Measurements from ENCODE around the gene BACE2.

BACE2 gene

GRCh38 chr21:41247561-41248545 lies 79.9 kb downstream of the BACE2 start (continued):
- no peak for TF ChIP-seq ZNF398 (tag by site-specific recombination; IDR thresholded peaks at IDR 0.05)
- TF ChIP-seq ZNF221 (tag by site-specific recombination; IDR thresholded peaks at IDR 0.05; ENCODE audit: borderline replicate concordance): no peak
- TF ChIP-seq ZNF114 (tag by site-specific recombination; IDR thresholded peaks at IDR 0.05): no peak
- TF ChIP-seq TCF7L2 (IDR thresholded peaks at IDR 0.05; ENCODE audit: borderline replicate concordance, low read depth, low read length): no peak
- no peak for TF ChIP-seq ZIC2 (tag by site-specific recombination; IDR thresholded peaks at IDR 0.05)
- 0 out of 2 replicates have a peak, but pooled peaks have one; percentile 43 for TF ChIP-seq ZXDB (tag by site-specific recombination; IDR thresholded peaks at IDR 0.05)
- TF ChIP-seq, protein P1, sequence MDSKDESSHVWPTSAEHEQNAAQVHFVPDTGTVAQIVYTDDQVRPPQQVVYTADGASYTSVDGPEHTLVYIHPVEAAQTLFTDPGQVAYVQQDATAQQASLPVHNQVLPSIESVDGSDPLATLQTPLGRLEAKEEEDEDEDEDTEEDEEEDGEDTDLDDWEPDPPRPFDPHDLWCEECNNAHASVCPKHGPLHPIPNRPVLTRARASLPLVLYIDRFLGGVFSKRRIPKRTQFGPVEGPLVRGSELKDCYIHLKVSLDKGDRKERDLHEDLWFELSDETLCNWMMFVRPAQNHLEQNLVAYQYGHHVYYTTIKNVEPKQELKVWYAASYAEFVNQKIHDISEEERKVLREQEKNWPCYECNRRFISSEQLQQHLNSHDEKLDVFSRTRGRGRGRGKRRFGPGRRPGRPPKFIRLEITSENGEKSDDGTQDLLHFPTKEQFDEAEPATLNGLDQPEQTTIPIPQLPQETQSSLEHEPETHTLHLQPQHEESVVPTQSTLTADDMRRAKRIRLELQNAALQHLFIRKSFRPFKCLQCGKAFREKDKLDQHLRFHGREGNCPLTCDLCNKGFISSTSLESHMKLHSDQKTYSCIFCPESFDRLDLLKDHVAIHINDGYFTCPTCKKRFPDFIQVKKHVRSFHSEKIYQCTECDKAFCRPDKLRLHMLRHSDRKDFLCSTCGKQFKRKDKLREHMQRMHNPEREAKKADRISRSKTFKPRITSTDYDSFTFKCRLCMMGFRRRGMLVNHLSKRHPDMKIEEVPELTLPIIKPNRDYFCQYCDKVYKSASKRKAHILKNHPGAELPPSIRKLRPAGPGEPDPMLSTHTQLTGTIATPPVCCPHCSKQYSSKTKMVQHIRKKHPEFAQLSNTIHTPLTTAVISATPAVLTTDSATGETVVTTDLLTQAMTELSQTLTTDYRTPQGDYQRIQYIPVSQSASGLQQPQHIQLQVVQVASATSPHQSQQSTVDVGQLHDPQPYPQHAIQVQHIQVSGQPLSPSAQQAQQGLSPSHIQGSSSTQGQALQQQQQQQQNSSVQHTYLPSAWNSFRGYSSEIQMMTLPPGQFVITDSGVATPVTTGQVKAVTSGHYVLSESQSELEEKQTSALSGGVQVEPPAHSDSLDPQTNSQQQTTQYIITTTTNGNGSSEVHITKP (tag by site-specific recombination; IDR thresholded peaks at IDR 0.05): 0 out of 2 replicates have a peak, but pooled peaks have one; percentile 17
- TF ChIP-seq ZNF211 (tag by site-specific recombination; IDR thresholded peaks at IDR 0.05; ENCODE audit: low read depth): no peak
- TF ChIP-seq PRDM2 (tag by site-specific recombination; IDR thresholded peaks at IDR 0.05; ENCODE audit: borderline replicate concordance): no peak
- TF ChIP-seq ZBTB21 (tag by site-specific recombination; IDR thresholded peaks at IDR 0.05): peak; percentile 52; the same call in 1 of the 2 replicates
- TF ChIP-seq ZSCAN18 (tag by site-specific recombination; IDR thresholded peaks at IDR 0.05): no peak
- TF ChIP-seq PRDM4 (tag by site-specific recombination; IDR thresholded peaks at IDR 0.05): no peak
- TF ChIP-seq TRIM28 (IDR thresholded peaks at IDR 0.05; ENCODE audit: borderline replicate concordance, low read length): no peak
- TF ChIP-seq ZNF19 (tag by site-specific recombination; IDR thresholded peaks at IDR 0.05; ENCODE audit: low read depth): no peak
- TF ChIP-seq KLF9 (tag by site-specific recombination; IDR thresholded peaks at IDR 0.05; ENCODE audit: low read depth): no peak
- no peak for TF ChIP-seq ZBTB26 (tag by site-specific recombination; optimal IDR thresholded peaks at IDR 0.05)
- no peak for TF ChIP-seq ZNF548 (tag by site-specific recombination; IDR thresholded peaks at IDR 0.05)
- no peak for TF ChIP-seq KLF8 (tag by site-specific recombination; IDR thresholded peaks at IDR 0.05)
- TF ChIP-seq ZNF239 (tag by site-specific recombination; IDR thresholded peaks at IDR 0.05): no peak
